ENCODE results near the gene POLRMT. TPM values are rescaled to one million over a fixed set of nuclear protein-coding genes. Genes with fewer than 3 reads are reported as not detected.

POLRMT gene
- total and polyA plus RNA-seq, 5 experiments from 2014 or later: 33.2 to 92.3 (median 71.1) TPM

Other genes with a start within 250 kb of the POLRMT start
- gene C2CD4C, start 224.4 kb downstream of the POLRMT start, total RNA-seq: not detected
- gene C2CD4C, start 224.4 kb downstream of the POLRMT start, polyA plus RNA-seq: not detected
- 1 to 10 TPM; 3.6 to 4.0 TPM for gene SHC2, start 172.5 kb downstream of the POLRMT start, total RNA-seq
- gene SHC2, start 172.5 kb downstream of the POLRMT start, polyA plus RNA-seq: 1 to 10 TPM in 1 of 3 donors, under 1 TPM in 2; 0.30 to 1.8 (median 0.41) TPM
- 1 to 10 TPM; 1.1 to 1.2 TPM for gene MADCAM1, start 137.1 kb downstream of the POLRMT start, total RNA-seq
- gene MADCAM1, start 137.1 kb downstream of the POLRMT start, polyA plus RNA-seq: under 1 TPM; 0.17 to 0.33 (median 0.17) TPM
- gene TPGS1, start 126.0 kb downstream of the POLRMT start, total RNA-seq: 10 to 100 TPM; 31.5 to 33.0 TPM
- gene TPGS1, start 126.0 kb downstream of the POLRMT start, polyA plus RNA-seq: 10 to 100 TPM; 31.6 to 43.3 (median 42.3) TPM
- 10 to 100 TPM; 41.7 to 46.7 TPM for gene CDC34, start 101.8 kb downstream of the POLRMT start, total RNA-seq
- 10 to 100 TPM; 20.6 to 43.5 (median 27.9) TPM for gene CDC34, start 101.8 kb downstream of the POLRMT start, polyA plus RNA-seq
- gene GZMM, start 89.5 kb downstream of the POLRMT start, total RNA-seq: 10 to 100 TPM; 46.9 to 55.9 TPM
- 100 to 1,000 TPM; 228 to 450 (median 333) TPM for gene GZMM, start 89.5 kb downstream of the POLRMT start, polyA plus RNA-seq
- gene BSG, start 60.9 kb downstream of the POLRMT start, total RNA-seq: 100 to 1,000 TPM; 106 to 107 TPM
- 100 to 1,000 TPM; 282 to 313 (median 309) TPM for gene BSG, start 60.9 kb downstream of the POLRMT start, polyA plus RNA-seq
- gene HCN2, start 43.7 kb downstream of the POLRMT start, total RNA-seq: under 1 TPM; 0.49 to 0.68 TPM
- under 1 TPM in 2 of 3 donors, not detected in 1; 0.03 to 0.06 TPM for gene HCN2, start 43.7 kb downstream of the POLRMT start, polyA plus RNA-seq
- gene FGF22, start 6.3 kb upstream of the POLRMT start, total RNA-seq: 1 to 10 TPM; 2.4 to 2.6 TPM
- gene FGF22, start 6.3 kb upstream of the POLRMT start, polyA plus RNA-seq: not detected
- gene RNF126, start 29.7 kb upstream of the POLRMT start, total RNA-seq: 100 to 1,000 TPM; 122 to 125 TPM
- gene RNF126, start 29.7 kb upstream of the POLRMT start, polyA plus RNA-seq: 10 to 100 TPM; 56.2 to 70.7 (median 61.0) TPM
- 1 to 10 TPM; 3.0 to 4.2 TPM for gene FSTL3, start 42.9 kb upstream of the POLRMT start, total RNA-seq
- gene FSTL3, start 42.9 kb upstream of the POLRMT start, polyA plus RNA-seq: 1 to 10 TPM; 2.4 to 3.2 (median 2.8) TPM
- gene PRSS57, start 61.9 kb upstream of the POLRMT start, total RNA-seq: not detected
- gene PRSS57, start 61.9 kb upstream of the POLRMT start, polyA plus RNA-seq: 1 to 10 TPM in 1 of 3 donors, not detected in 2; 1.2 TPM
- not detected for gene PALM, start 75.4 kb upstream of the POLRMT start, total RNA-seq
- gene PALM, start 75.4 kb upstream of the POLRMT start, polyA plus RNA-seq: not detected
- not detected for gene MISP, start 117.6 kb upstream of the POLRMT start, total RNA-seq
- gene MISP, start 117.6 kb upstream of the POLRMT start, polyA plus RNA-seq: not detected
- 100 to 1,000 TPM; 321 to 323 TPM for gene PTBP1, start 163.9 kb upstream of the POLRMT start, total RNA-seq
- 100 to 1,000 TPM; 110 to 190 (median 110) TPM for gene PTBP1, start 163.9 kb upstream of the POLRMT start, polyA plus RNA-seq
- not detected for gene PLPPR3, start 188.4 kb upstream of the POLRMT start, total RNA-seq
- not detected for gene PLPPR3, start 188.4 kb upstream of the POLRMT start, polyA plus RNA-seq
- under 1 TPM; 0.21 to 0.36 TPM for gene AZU1, start 194.3 kb upstream of the POLRMT start, total RNA-seq
- not detected for gene AZU1, start 194.3 kb upstream of the POLRMT start, polyA plus RNA-seq
- not detected for gene PRTN3, start 207.5 kb upstream of the POLRMT start, total RNA-seq
- not detected for gene PRTN3, start 207.5 kb upstream of the POLRMT start, polyA plus RNA-seq
- not detected for gene ELANE, start 218.8 kb upstream of the POLRMT start, total RNA-seq
- gene ELANE, start 218.8 kb upstream of the POLRMT start, polyA plus RNA-seq: not detected
- 1 to 10 TPM; 2.4 to 3.9 TPM for gene CFD, start 226.1 kb upstream of the POLRMT start, total RNA-seq
- 1 to 10 TPM; 3.6 to 10.0 (median 4.3) TPM for gene CFD, start 226.1 kb upstream of the POLRMT start, polyA plus RNA-seq